NB4 (cell line): ENCODE data around the gene INHBB.

Experiments
- MYC ChIP-seq: IDR thresholded peaks from 2 replicates; pipeline ENCODE4 v1.6.1; 2011; ENCODE audit warnings: low read depth, low read length
- POLR2A ChIP-seq: IDR thresholded peaks from 2 replicates; pipeline ENCODE4 v1.6.1; 2011; ENCODE audit warnings: mild to moderate bottlenecking; ENCODE audit not compliant: insufficient read length; ENCODE audit errors: extremely low read depth
- TF ChIP-seq, protein P1 (sequence below): IDR thresholded peaks from one replicate; pipeline ENCODE4 v1.5.1; 2012; ENCODE audit warnings: low read depth, low read length

DNA sequence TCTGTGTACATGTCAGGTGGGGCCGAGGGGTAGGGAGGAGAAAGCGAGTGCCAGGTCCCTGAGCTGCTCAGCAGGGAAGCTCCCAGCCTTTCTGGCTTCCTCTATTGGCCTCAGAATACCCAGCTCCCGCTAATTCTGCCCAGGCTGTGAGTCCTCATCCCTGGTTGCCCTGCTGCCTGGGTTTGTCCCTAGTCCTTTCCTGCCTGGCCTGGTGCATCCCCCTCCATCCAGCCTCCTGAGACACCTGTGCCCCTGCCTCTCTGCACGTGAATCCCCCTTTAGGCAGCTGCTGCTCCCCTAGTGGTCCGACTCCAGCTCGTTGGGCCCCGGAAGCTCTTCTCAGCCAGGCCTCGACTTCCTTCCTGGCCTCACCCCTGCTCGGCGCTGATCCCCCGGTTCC, 54.6 kb downstream of the INHBB start:
- TF ChIP-seq, protein P1, sequence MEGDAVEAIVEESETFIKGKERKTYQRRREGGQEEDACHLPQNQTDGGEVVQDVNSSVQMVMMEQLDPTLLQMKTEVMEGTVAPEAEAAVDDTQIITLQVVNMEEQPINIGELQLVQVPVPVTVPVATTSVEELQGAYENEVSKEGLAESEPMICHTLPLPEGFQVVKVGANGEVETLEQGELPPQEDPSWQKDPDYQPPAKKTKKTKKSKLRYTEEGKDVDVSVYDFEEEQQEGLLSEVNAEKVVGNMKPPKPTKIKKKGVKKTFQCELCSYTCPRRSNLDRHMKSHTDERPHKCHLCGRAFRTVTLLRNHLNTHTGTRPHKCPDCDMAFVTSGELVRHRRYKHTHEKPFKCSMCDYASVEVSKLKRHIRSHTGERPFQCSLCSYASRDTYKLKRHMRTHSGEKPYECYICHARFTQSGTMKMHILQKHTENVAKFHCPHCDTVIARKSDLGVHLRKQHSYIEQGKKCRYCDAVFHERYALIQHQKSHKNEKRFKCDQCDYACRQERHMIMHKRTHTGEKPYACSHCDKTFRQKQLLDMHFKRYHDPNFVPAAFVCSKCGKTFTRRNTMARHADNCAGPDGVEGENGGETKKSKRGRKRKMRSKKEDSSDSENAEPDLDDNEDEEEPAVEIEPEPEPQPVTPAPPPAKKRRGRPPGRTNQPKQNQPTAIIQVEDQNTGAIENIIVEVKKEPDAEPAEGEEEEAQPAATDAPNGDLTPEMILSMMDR = no peak
- TF ChIP-seq POLR2A = no peak
- TF ChIP-seq MYC = no peak
